ENCODE results near the gene WDTC1.

DNA sequence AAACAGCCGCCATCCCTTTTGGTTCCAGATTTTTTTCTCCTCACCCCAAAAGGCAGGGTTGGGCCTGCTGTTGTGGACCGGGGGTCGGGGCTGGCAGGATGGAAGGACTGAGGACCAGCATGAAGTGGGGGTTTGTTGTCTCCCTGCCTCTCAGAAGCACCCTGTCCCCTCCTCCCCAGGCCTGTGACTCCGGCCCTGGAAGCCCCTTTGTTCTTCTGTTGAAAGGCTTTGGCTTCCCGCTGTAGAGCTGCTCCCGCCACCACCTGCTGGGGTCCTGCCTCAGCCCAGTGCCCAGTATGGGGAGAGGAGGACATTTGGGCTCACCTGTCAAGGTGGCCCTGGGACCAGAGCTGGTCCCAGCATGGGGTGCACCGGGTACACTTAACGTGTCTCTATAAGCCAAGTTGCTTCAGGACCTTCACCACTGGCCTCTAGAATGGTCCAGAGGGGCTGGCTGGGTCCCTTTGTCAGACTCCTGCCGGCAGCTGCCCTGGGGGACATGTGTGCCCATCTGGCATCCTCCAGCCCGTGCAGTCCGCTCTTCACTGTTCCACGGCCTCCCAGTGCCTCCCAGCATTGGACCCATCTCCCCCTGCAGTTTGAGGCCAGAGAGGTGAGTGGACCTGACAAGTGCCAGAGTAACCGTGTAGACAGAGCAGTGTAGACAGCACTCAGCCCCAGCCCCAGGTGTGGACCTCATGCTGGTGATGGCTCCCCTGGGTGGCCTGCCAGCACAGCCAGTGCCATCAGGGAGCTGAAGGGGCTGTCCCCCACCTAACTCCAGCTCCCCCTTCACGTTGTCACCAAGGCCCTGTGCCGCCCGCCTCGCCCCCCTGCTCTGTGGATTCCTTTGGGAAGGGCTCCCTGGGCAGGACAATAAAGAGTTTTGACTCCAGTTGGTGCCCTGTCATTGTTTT, 101.3 kb downstream of the WDTC1 start:
- TF ChIP-seq CTCF (IDR thresholded peaks at IDR 0.05): no peak
- no peak for TF ChIP-seq POLR2A (IDR thresholded peaks at IDR 0.05)

All from right lobe of liver (tissue), 4 donors.